PC-3 (cell line): ENCODE results near the gene HSD3B2.

Experiments
- CTCF ChIP-seq: fragments of 300-600 bp; sonication (generic); conservative IDR thresholded peaks from 2 replicates; pipeline ENCODE4 v1.5.1; 2017; ENCODE audit warnings: antibody characterized with exemption, low read depth, mild to moderate bottlenecking, low read length
- EZH2phosphoT487 ChIP-seq: fragments of 300-600 bp; sonication (generic); IDR thresholded peaks from 2 replicates; pipeline ENCODE4 v1.6.1; 2018; ENCODE audit warnings: mild to moderate bottlenecking, antibody characterized with exemption, low read length, borderline replicate concordance

- TF ChIP-seq CTCF = no peak
- TF ChIP-seq EZH2phosphoT487 = no peak
These were observed 33.8 kb upstream of the HSD3B2 start for GRCh38 chr1:119380983-119381662.
